ENCODE measurements around the gene C4orf36. TPM values are rescaled to one million over a fixed set of nuclear protein-coding genes. Genes with fewer than 3 reads are reported as not detected.

The C4orf36 gene
- total and polyA plus RNA-seq, 10 donors, result 0.17 to 1.1 (median 0.82) TPM; not detected in 7

- TF ChIP-seq POLR2AphosphoS5 (IDR thresholded peaks at IDR 0.05) (no peak), CTCF (IDR thresholded peaks at IDR 0.05 in 8 of 11, conservative IDR thresholded peaks at IDR 0.05 in 3 of 11) (no peak)
- no peaks in the 10 kb centered on the region for H3K9me3 ChIP-seq
- intact Hi-C loops (cut with DNase I; ENCODE audit: low total_unique reads), result no loop called here
- peaks cover 0 to 5% (median 0%) of the 10 kb centered on the region in 6 donors for H3K4me1 ChIP-seq
- DNase-seq, result no peak
- no peak overlapping the region for H3K4me3 ChIP-seq
- 64 to 84% (median 77%) methylated on average over 4 of the region's 4 CpGs for WGBS, 5 donors
- no peaks in the 10 kb centered on the region for H3K36me3 ChIP-seq
- no peaks in the 10 kb centered on the region for H3K27me3 ChIP-seq (replicated peaks in 1 of 7)
- no peak overlapping the region for H3K27ac ChIP-seq
Measured at GRCh38 chr4:86872135-86872534, 20.1 kb downstream of the C4orf36 start.

GRCh38 chr4:86870442-86871069 is 21.7 kb downstream of the C4orf36 start:
- no peaks in the 10 kb centered on the region for H3K36me3 ChIP-seq
- no peaks in the 10 kb centered on the region for H3K9me3 ChIP-seq
- TF ChIP-seq POLR2A (IDR thresholded peaks at IDR 0.05) (no peak), CTCF (IDR thresholded peaks at IDR 0.05 in 8 of 11, conservative IDR thresholded peaks at IDR 0.05 in 3 of 11) (no peak), POLR2AphosphoS5 (IDR thresholded peaks at IDR 0.05) (no peak)
- peaks cover 0 to 5% (median 0%) of the 10 kb centered on the region in 6 donors for H3K4me1 ChIP-seq
- no peak overlapping the region for H3K27ac ChIP-seq
- DNase-seq, result no peak
- intact Hi-C loops (cut with DNase I; ENCODE audit: low total_unique reads), result no loop called here
- no peak overlapping the region for H3K4me3 ChIP-seq
- WGBS, 5 donors, result 33 to 58% (median 44%) methylated on average over 9 of the region's 9 CpGs
- H3K27me3 ChIP-seq (replicated peaks in 1 of 7), result no peaks in the 10 kb centered on the region

GRCh38 chr4:86857341-86858052 is 34.7 kb downstream of the C4orf36 start:
- Histone ChIP-seq H3K4me1 (no peaks in the 10 kb centered on the region), H3K4me3 (no peak overlapping the region), H3K36me3 (no peaks in the 10 kb centered on the region), H3K27me3 (replicated peaks in 1 of 7) (no peaks in the 10 kb centered on the region), H3K9me3 (no peaks in the 10 kb centered on the region), H3K27ac (no peak overlapping the region)
- 91 to 94% (median 93%) methylated on average over 8 of the region's 8 CpGs for WGBS, 5 donors
- intact Hi-C loops (cut with DNase I; ENCODE audit: low total_unique reads), result no loop called here
- no peak for TF ChIP-seq POLR2A (IDR thresholded peaks at IDR 0.05)
- no peak for TF ChIP-seq CTCF (IDR thresholded peaks at IDR 0.05 in 8 of 11, conservative IDR thresholded peaks at IDR 0.05 in 3 of 11)
- TF ChIP-seq POLR2AphosphoS5 (IDR thresholded peaks at IDR 0.05), result no peak
- no peak for DNase-seq

GRCh38 chr4:86856896-86857295 is 35.3 kb downstream of the C4orf36 start:
- DNase-seq, result no peak
- 71 to 95% (median 92%) methylated on average over 1 of the region's 1 CpG for WGBS, 5 donors
- Histone ChIP-seq H3K9me3 (no peaks in the 10 kb centered on the region), H3K27ac (no peak overlapping the region), H3K27me3 (replicated peaks in 1 of 7) (no peaks in the 10 kb centered on the region), H3K36me3 (no peaks in the 10 kb centered on the region), H3K4me3 (no peak overlapping the region), H3K4me1 (no peaks in the 10 kb centered on the region)
- intact Hi-C loops (cut with DNase I; ENCODE audit: low total_unique reads), result no loop called here
- TF ChIP-seq POLR2A (IDR thresholded peaks at IDR 0.05), result no peak
- no peak for TF ChIP-seq POLR2AphosphoS5 (IDR thresholded peaks at IDR 0.05)
- no peak for TF ChIP-seq CTCF (IDR thresholded peaks at IDR 0.05 in 8 of 11, conservative IDR thresholded peaks at IDR 0.05 in 3 of 11)

Data from spleen (tissue), 11 donors.